ENCODE results near the gene TMOD1. TPM values are rescaled to one million over a fixed set of nuclear protein-coding genes. Genes with fewer than 3 reads are reported as not detected.

TMOD1 gene
- total RNA-seq, 1 experiment from 2014 or later, result 0.14 TPM

DNA sequence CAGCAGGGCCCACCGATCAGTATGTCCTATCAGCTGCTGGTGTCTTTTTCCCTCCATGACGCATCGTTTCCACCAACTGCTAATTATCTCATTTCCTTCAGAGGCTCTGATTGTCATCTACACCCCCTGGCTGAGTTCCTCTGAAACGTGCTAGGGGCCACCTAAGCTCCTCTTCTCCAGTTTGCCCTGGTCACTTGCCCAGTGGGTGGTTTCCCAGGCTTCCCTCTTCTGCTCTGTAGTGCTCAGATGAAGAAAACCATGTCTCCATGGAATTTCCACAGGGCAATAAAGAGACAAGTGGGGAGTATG lies 66.4 kb downstream of the TMOD1 start:
- no peaks in the 10 kb centered on the region for H3K4me1 Mint-ChIP-seq (ENCODE audit: low read depth, unreplicated experiment)

DNA sequence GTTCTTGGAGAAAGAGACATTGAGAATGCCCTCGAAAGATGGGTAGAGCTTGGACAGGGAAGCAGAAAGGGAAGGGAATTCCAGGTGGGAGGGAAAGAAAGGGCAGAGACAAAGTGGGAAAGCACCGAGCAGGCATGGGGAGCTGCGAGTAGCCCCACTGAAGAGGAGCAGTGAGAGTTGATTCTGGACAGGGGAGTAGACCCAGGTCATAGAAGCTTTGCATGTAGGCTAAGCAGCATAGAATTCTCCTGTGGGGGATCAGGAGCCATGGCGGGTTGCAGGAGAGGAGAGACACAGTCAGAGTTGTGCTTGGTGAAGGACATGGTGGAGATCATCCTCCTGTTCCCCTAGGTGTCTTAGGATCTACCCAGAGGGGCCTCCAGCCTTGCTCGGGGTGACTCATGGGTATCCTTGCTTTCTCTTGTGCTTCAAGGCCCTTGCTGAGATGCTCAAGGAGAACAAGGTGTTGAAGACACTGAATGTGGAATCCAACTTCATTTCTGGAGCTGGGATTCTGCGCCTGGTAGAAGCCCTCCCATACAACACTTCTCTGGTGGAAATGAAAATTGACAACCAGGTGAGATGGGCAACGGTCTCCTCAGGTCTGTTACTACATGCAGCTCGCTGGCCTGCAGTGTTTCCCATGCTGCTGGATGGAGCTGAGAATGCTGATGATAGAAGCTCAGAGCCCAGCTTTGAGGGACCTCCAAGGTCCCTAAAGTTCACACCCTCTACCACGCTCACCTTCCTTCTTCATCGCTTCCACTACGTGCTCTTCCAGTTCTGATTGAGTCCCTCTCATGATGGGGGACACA lies 67.2 kb downstream of the TMOD1 start:
- Mint-ChIP-seq H3K36me3 (ENCODE audit: insufficient read depth, unreplicated experiment) (no peaks in the 10 kb centered on the region), H3K4me3 (ENCODE audit: low read depth, unreplicated experiment) (no peak overlapping the region), H3K9me3 (ENCODE audit: low read depth, unreplicated experiment) (no peaks in the 10 kb centered on the region), H3K27me3 (ENCODE audit: unreplicated experiment) (peaks cover 34% of the 10 kb centered on the region), H3K27ac (ENCODE audit: unreplicated experiment) (no peak overlapping the region), H3K4me1 (ENCODE audit: low read depth, unreplicated experiment) (no peaks in the 10 kb centered on the region)
- CTCF ChIA-PET, result no interaction called here
- intact Hi-C loops (cut with micrococcal nuclease; ENCODE audit: unreplicated experiment), result no loop called here
- no TSS peak for BruUV-seq (replicated peaks)
- TF ChIP-seq, protein P1, sequence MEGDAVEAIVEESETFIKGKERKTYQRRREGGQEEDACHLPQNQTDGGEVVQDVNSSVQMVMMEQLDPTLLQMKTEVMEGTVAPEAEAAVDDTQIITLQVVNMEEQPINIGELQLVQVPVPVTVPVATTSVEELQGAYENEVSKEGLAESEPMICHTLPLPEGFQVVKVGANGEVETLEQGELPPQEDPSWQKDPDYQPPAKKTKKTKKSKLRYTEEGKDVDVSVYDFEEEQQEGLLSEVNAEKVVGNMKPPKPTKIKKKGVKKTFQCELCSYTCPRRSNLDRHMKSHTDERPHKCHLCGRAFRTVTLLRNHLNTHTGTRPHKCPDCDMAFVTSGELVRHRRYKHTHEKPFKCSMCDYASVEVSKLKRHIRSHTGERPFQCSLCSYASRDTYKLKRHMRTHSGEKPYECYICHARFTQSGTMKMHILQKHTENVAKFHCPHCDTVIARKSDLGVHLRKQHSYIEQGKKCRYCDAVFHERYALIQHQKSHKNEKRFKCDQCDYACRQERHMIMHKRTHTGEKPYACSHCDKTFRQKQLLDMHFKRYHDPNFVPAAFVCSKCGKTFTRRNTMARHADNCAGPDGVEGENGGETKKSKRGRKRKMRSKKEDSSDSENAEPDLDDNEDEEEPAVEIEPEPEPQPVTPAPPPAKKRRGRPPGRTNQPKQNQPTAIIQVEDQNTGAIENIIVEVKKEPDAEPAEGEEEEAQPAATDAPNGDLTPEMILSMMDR (IDR thresholded peaks at IDR 0.05; ENCODE audit: unreplicated experiment), result no peak
- DNase-seq, result no peak

More for the DNA sequence above, 66.4 kb downstream of the TMOD1 start:
- Mint-ChIP-seq H3K9me3 (ENCODE audit: low read depth, unreplicated experiment) (no peaks in the 10 kb centered on the region), H3K36me3 (ENCODE audit: insufficient read depth, unreplicated experiment) (no peaks in the 10 kb centered on the region), H3K27ac (ENCODE audit: unreplicated experiment) (no peak overlapping the region), H3K27me3 (ENCODE audit: unreplicated experiment) (peaks cover 34% of the 10 kb centered on the region), H3K4me3 (ENCODE audit: low read depth, unreplicated experiment) (no peak overlapping the region)
- intact Hi-C loops (cut with micrococcal nuclease; ENCODE audit: unreplicated experiment), result no loop called here
- no TSS peak for BruUV-seq (replicated peaks)
- TF ChIP-seq, protein P1 (IDR thresholded peaks at IDR 0.05; ENCODE audit: unreplicated experiment), result no peak
- no peak for DNase-seq
- CTCF ChIA-PET, result no interaction called here

DNA sequence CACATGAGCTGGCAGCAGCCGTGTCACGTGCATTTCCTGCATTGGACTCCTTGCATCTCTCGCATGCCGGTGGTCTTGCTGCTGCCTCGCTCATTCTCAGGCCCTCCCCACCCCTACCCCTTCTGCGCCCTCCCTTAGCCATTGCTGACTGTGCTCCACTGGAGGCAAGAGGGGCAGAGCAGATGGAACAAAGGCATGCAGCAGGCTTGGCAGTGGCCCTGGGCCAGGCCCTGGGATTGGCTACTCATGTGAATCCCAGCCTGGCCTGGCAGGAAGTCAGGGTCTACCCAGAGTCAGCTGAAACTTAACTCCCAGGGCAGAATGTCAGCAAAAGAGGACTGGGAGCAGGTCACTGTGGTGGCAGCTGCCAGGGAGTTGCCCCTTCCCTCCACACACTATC lies 69.4 kb downstream of the TMOD1 start:
- TF ChIP-seq, protein P1 (IDR thresholded peaks at IDR 0.05; ENCODE audit: unreplicated experiment), result no peak
- intact Hi-C loops (cut with micrococcal nuclease; ENCODE audit: unreplicated experiment), result no loop called here
- Mint-ChIP-seq H3K27me3 (ENCODE audit: unreplicated experiment) (peaks cover 34% of the 10 kb centered on the region), H3K36me3 (ENCODE audit: insufficient read depth, unreplicated experiment) (no peaks in the 10 kb centered on the region), H3K27ac (ENCODE audit: unreplicated experiment) (no peak overlapping the region), H3K4me3 (ENCODE audit: low read depth, unreplicated experiment) (no peak overlapping the region), H3K9me3 (ENCODE audit: low read depth, unreplicated experiment) (no peaks in the 10 kb centered on the region), H3K4me1 (ENCODE audit: low read depth, unreplicated experiment) (no peaks in the 10 kb centered on the region)
- no peak for DNase-seq
- CTCF ChIA-PET, result no interaction called here
- BruUV-seq (replicated peaks), result no TSS peak

DNA sequence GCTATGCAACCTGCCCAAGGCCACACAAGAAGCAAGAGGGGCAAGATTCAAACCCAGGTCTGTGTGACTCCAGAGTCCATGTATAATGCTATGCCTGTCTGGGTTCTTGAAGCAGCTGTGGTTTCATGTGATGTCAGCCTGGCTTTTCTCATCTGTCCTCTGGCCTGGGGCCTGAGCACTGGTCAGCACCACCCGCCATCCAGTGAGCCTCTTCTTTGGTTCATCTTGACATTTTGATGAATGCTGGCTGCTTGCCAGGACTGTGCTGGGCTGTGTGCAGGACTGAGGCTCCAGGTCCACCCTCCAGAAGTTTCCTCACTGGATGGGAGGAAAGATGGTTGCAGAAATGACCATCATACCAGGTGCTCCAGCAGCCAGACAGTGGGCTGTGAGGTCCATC lies 70.2 kb downstream of the TMOD1 start:
- Mint-ChIP-seq H3K36me3 (ENCODE audit: insufficient read depth, unreplicated experiment) (no peaks in the 10 kb centered on the region), H3K27me3 (ENCODE audit: unreplicated experiment) (peaks cover 34% of the 10 kb centered on the region), H3K4me1 (ENCODE audit: low read depth, unreplicated experiment) (no peaks in the 10 kb centered on the region), H3K27ac (ENCODE audit: unreplicated experiment) (no peak overlapping the region), H3K9me3 (ENCODE audit: low read depth, unreplicated experiment) (no peaks in the 10 kb centered on the region), H3K4me3 (ENCODE audit: low read depth, unreplicated experiment) (no peak overlapping the region)
- BruUV-seq (replicated peaks), result no TSS peak
- TF ChIP-seq, protein P1 (IDR thresholded peaks at IDR 0.05; ENCODE audit: unreplicated experiment), result no peak
- CTCF ChIA-PET, result no interaction called here
- intact Hi-C loops (cut with micrococcal nuclease; ENCODE audit: unreplicated experiment), result no loop called here
- no peak for DNase-seq
